Measurements from ENCODE around the gene MC2R. TPM values are rescaled to one million over a fixed set of nuclear protein-coding genes. Genes with fewer than 3 reads are reported as not detected.

MC2R gene
- polyA plus RNA-seq, 12 donors: 0.12 to 1.9 (median 0.36) TPM; not detected in 2

Other genes with a start within 250 kb of the MC2R start
- gene FAM210A, start 189.0 kb downstream of the MC2R start, polyA plus RNA-seq (ENCODE audit: insufficient read length in 12 of 12): 10 to 100 TPM in 11 of 12 donors, not detected in 1; 14.7 to 38.7 (median 25.1) TPM
- gene RNMT, start 188.9 kb downstream of the MC2R start, polyA plus RNA-seq (ENCODE audit: insufficient read length in 12 of 12): 10 to 100 TPM in 11 of 12 donors, not detected in 1; 23.0 to 45.4 (median 36.8) TPM
- gene MC5R, start 91.4 kb downstream of the MC2R start, polyA plus RNA-seq (ENCODE audit: insufficient read length in 12 of 12): 1 to 10 TPM in 8 of 12 donors, under 1 TPM in 2, not detected in 2; 0.95 to 8.5 (median 3.0) TPM
- gene ZNF519, start 216.9 kb upstream of the MC2R start, polyA plus RNA-seq (ENCODE audit: insufficient read length in 12 of 12): 10 to 100 TPM in 4 of 12 donors, 1 to 10 TPM in 7, not detected in 1; 3.5 to 16.1 (median 7.9) TPM

Data from muscle of arm (tissue), 12 donors.